HCT116 (cell line): Measurements from ENCODE around the gene XPOT. TPM values are rescaled to one million over a fixed set of nuclear protein-coding genes. Genes with fewer than 3 reads are reported as not detected.

ENCODE experiments used
- ATAC-seq: fragments of 200-7000 bp; cut with Tn5 transposase; 2 replicates; pipeline ENCODE4 v1.9.1; 2020; ENCODE audit warnings: mild to moderate bottlenecking, moderate library complexity
- BruUV-seq: library from RNA; stranded (reverse); fragments of 400-500 nt; replicated peaks from 2 replicates; lab custom pipeline; 2021; lab: Mats Ljungman, UMichigan
- CTCF ChIA-PET: fragments of 300-600 bp; sonication (Branson Sonifier 250); formaldehyde crosslinking; loops from one replicate; lab custom pipeline; 2021; ENCODE audit warnings: antibody characterized with exemption; lab: Charles Lee
- POLR2A ChIA-PET: fragments of 300-600, 350-600 bp; sonication (Branson Sonifier 250); formaldehyde crosslinking; loops from one replicate; lab custom pipeline; 2021; ENCODE audit warnings: antibody characterized with exemption; lab: Charles Lee
- RAD21 ChIA-PET, 2 experiments: fragments of 300-600 bp; sonication (Branson Sonifier 250); formaldehyde crosslinking; loops; one replicate each; lab custom pipeline; 2023; ENCODE audit warnings: low total read pairs in 2 of 2; ENCODE audit not compliant: uncharacterized antibody in 2 of 2, unreplicated experiment in 2 of 2, low non-redundant PET in 1 of 2; lab: Charles Lee
- DNase-seq: peaks from one replicate; pipeline ENCODE4 v3.0.0-alpha.2; 2010; ENCODE audit warnings: low read depth, low spot score
- H2AFZ ChIP-seq: fragments of 200-600 bp; shearing (Covaris generic), sonication (generic); 2 replicates; pipeline ENCODE4 v1.6.1; 2017; ENCODE audit warnings: low read depth, mixed run types, mixed read lengths, antibody characterized with exemption, low read length; ENCODE audit not compliant: poor library complexity, severe bottlenecking
- H3K27ac ChIP-seq: 2 replicates; pipeline ENCODE4 v1.5.1; 2012; ENCODE audit warnings: low read depth, low read length
- H3K27me3 ChIP-seq: fragments of 200-600 bp; sonication (generic); 2 replicates; pipeline ENCODE4 v1.6.1; 2016; ENCODE audit warnings: mixed run types, low read length, mixed read lengths; ENCODE audit not compliant: insufficient read depth
- H3K36me3 ChIP-seq, 2 experiments: fragments of 200-500 bp in 1 of 2; fragments of 200-600 bp in 1 of 2; sonication (Bioruptor generic) in 1 of 2; sonication (generic) in 1 of 2; 2 replicates each; pipeline versions ENCODE4 v1.5.1 to v1.6.1; 2014 to 2016; ENCODE audit warnings: low read length in 2 of 2, inconsistent platforms in 1 of 2, mixed read lengths in 1 of 2, mixed run types in 1 of 2; ENCODE audit not compliant: insufficient read depth in 2 of 2, control insufficient read depth in 1 of 2
- H3K4me1 ChIP-seq, 2 experiments: fragments of 200-600 bp in 1 of 2; sonication (generic) in 1 of 2; 2 replicates each; pipeline versions ENCODE4 v1.5.1 to v1.6.1; 2012 to 2017; ENCODE audit warnings: low read length in 2 of 2, inconsistent platforms in 1 of 2, mild to moderate bottlenecking in 1 of 2, mixed read lengths in 1 of 2, mixed run types in 1 of 2, moderate library complexity in 1 of 2; ENCODE audit not compliant: insufficient read depth in 2 of 2, control insufficient read depth in 1 of 2
- H3K4me2 ChIP-seq: fragments of 200-600 bp; sonication (generic); 2 replicates; pipeline ENCODE4 v1.6.1; 2017; ENCODE audit warnings: mixed run types, low read length, mixed read lengths
- H3K4me3 ChIP-seq, 2 experiments: fragments of 200-600 bp in 1 of 2; sonication (generic) in 1 of 2; replicated peaks in 1 of 2; 2 replicates each; pipeline ENCODE4 v1.5.1; 2011 to 2016; ENCODE audit warnings: low read length in 2 of 2, control low read depth in 1 of 2, low read depth in 1 of 2, mild to moderate bottlenecking in 1 of 2, mixed read lengths in 1 of 2, mixed run types in 1 of 2
- H3K79me2 ChIP-seq: fragments of 200-600 bp; sonication (generic); 2 replicates; pipeline ENCODE4 v1.6.1; 2017; ENCODE audit warnings: mild to moderate bottlenecking, mixed run types, low read length, moderate library complexity, mixed read lengths; ENCODE audit not compliant: insufficient read depth
- H3K9ac ChIP-seq: fragments of 200-600 bp; sonication (generic); 2 replicates; pipeline ENCODE4 v1.6.1; 2016; ENCODE audit warnings: low read length, mixed read lengths
- H3K9me2 ChIP-seq: fragments of 200-600 bp; sonication (generic), shearing (Covaris generic); 2 replicates; pipeline ENCODE4 v1.6.1; 2017; ENCODE audit warnings: mixed run types, mild to moderate bottlenecking, moderate library complexity; ENCODE audit not compliant: insufficient read depth
- H3K9me3 ChIP-seq, 2 experiments: fragments of 200-500 bp in 1 of 2; fragments of 200-600 bp in 1 of 2; sonication (Bioruptor generic) in 1 of 2; sonication (generic) in 1 of 2; 2 replicates each; pipeline ENCODE4 v1.6.1; 2014 to 2017; ENCODE audit warnings: low read length in 2 of 2, mixed read lengths in 2 of 2, inconsistent platforms in 1 of 2, low read depth in 1 of 2, mild to moderate bottlenecking in 1 of 2, mixed run types in 1 of 2, moderate library complexity in 1 of 2; ENCODE audit not compliant: control insufficient read depth in 1 of 2, insufficient read depth in 1 of 2
- H4K20me1 ChIP-seq: fragments of 200-600 bp; sonication (generic), shearing (Covaris generic); 2 replicates; pipeline ENCODE4 v1.6.1; 2017; ENCODE audit warnings: mixed run types, mild to moderate bottlenecking, moderate library complexity; ENCODE audit not compliant: insufficient read depth
- ATF3 ChIP-seq: IDR thresholded peaks from 2 replicates; pipeline ENCODE4 v1.6.1; 2012
- CBX3 ChIP-seq: IDR thresholded peaks from 2 replicates; pipeline ENCODE4 v1.6.1; 2012; ENCODE audit warnings: low read depth
- CEBPB ChIP-seq: IDR thresholded peaks from 2 replicates; pipeline ENCODE4 v1.6.1; 2012; ENCODE audit warnings: low read depth
- CTCF ChIP-seq, 3 experiments: fragments of 200-600 bp in 1 of 3; sonication (generic) in 1 of 3; IDR thresholded peaks in 2 of 3; conservative IDR thresholded peaks in 1 of 3; 2 replicates each; pipeline ENCODE4 v1.5.1; 2012 to 2017; ENCODE audit warnings: low read depth in 2 of 3, low read length in 2 of 3, antibody characterized with exemption in 1 of 3, borderline replicate concordance in 1 of 3, control low read depth in 1 of 3, mild to moderate bottlenecking in 1 of 3, mixed read lengths in 1 of 3, mixed run types in 1 of 3, moderate library complexity in 1 of 3; ENCODE audit not compliant: insufficient read depth in 1 of 3
- EGR1 ChIP-seq: IDR thresholded peaks from 2 replicates; pipeline ENCODE4 v1.6.1; 2012; ENCODE audit warnings: low read depth
- ELF1 ChIP-seq: IDR thresholded peaks from 2 replicates; pipeline ENCODE4 v1.6.1; 2012; ENCODE audit warnings: low read depth, borderline replicate concordance
- EZH2 ChIP-seq: fragments of 200-600 bp; sonication (generic); IDR thresholded peaks from 2 replicates; pipeline ENCODE4 v1.6.1; 2017; ENCODE audit warnings: antibody characterized with exemption, mixed run types
- EZH2phosphoT487 ChIP-seq: fragments of 200-600 bp; IDR thresholded peaks from 2 replicates; pipeline ENCODE4 v1.6.1; 2018; ENCODE audit warnings: antibody characterized with exemption, borderline replicate concordance
- FOSL1 ChIP-seq: IDR thresholded peaks from 2 replicates; pipeline ENCODE4 v1.6.1; 2012; ENCODE audit warnings: low read depth
- JUND ChIP-seq: IDR thresholded peaks from 2 replicates; pipeline ENCODE4 v1.6.1; 2012
- MAX ChIP-seq: IDR thresholded peaks from 2 replicates; pipeline ENCODE4 v1.6.1; 2012
- RAD21 ChIP-seq: IDR thresholded peaks from 2 replicates; pipeline ENCODE4 v1.6.1; 2012; ENCODE audit warnings: low read depth, mild to moderate bottlenecking
- SIN3A ChIP-seq: IDR thresholded peaks from 2 replicates; pipeline ENCODE4 v1.6.1; 2012; ENCODE audit warnings: low read depth
- SP1 ChIP-seq: IDR thresholded peaks from 2 replicates; pipeline ENCODE4 v1.6.1; 2012; ENCODE audit warnings: low read depth
- SRF ChIP-seq: IDR thresholded peaks from 2 replicates; pipeline ENCODE4 v1.6.1; 2012; ENCODE audit warnings: low read depth
- YY1 ChIP-seq: IDR thresholded peaks from 2 replicates; pipeline ENCODE4 v1.6.1; 2011; ENCODE audit warnings: low read length, low read depth, moderate library complexity, mild to moderate bottlenecking; ENCODE audit not compliant: insufficient replicate concordance; ENCODE audit errors: extremely low read depth
- intact Hi-C: fragments of 100-400 bp; cut with micrococcal nuclease; formaldehyde crosslinking; loops from 2 replicates; pipeline ENCODE4 v1.10.0; 2022
- total RNA-seq: library from RNA; stranded (reverse); gene quantifications from one replicate; pipeline ENCODE4 v1.2.1, GENCODE V29; 2021; ENCODE audit not compliant: unreplicated experiment
- TF ChIP-seq, protein P1 (sequence below): IDR thresholded peaks from 2 replicates; pipeline ENCODE4 v1.6.1; 2011; ENCODE audit warnings: mild to moderate bottlenecking, low read length, moderate library complexity; ENCODE audit not compliant: insufficient replicate concordance; ENCODE audit errors: extremely low read depth

XPOT gene
- total RNA-seq, 1 experiment from 2014 or later, result 120 TPM

DNA sequence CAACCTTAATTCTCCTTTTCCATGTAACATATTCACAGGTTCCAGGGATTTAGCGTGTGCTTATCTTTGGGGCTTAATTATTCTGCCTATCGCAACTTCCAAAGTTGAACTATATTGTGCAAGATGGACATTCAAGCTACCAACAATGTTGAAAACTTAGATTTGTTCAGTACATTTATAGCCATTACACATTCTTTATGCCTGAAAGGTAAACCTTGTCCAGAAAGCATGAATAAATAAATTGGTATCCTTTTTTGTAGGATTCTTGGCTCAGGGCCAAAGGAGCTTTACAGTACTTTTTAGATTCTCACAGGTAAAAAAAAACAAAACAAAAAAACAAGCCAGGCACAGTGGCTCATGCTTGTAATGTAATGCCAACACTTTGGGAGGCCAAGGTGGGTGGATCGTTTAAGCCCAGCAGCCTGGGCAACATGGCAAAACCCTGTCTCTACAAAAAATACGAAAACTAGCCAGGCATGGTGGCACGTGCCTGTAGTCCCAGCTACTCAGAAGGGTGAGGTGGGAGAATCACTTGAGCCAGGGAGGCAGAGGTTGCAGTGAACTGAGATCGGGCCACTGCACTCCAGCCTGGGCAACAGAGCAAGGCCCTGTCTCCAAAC lies 16.9 kb upstream of the XPOT start:
- Histone ChIP-seq H2AFZ (no peak overlapping the region), H3K9me3 (no peaks in the 10 kb centered on the region), H3K4me2 (no peak overlapping the region), H3K4me3 (no peak overlapping the region), H3K27ac (no peak overlapping the region), H3K79me2 (no peaks in the 10 kb centered on the region), H3K9ac (no peak overlapping the region), H3K36me3 (no peaks in the 10 kb centered on the region), H3K4me1 (peaks cover 0 to 18% of the 10 kb centered on the region in 2 experiments; a peak in 2 of 4 replicates), H3K9me2 (no peaks in the 10 kb centered on the region), H4K20me1 (no peaks in the 10 kb centered on the region), H3K27me3 (no peaks in the 10 kb centered on the region)
- TF ChIP-seq CEBPB (no peak), ELF1 (no peak), FOSL1 (no peak), EZH2phosphoT487 (no peak), SRF (no peak), CBX3 (no peak), JUND (no peak), EGR1 (no peak), EZH2 (no peak), RAD21 (no peak), MAX (no peak), SP1 (no peak), SIN3A (no peak), YY1 (no peak), ATF3 (no peak), CTCF (IDR thresholded peaks at IDR 0.05 in 2 of 3, conservative IDR thresholded peaks at IDR 0.05 in 1 of 3; ENCODE audit: borderline replicate concordance in 1 of 3, insufficient read depth in 1 of 3, low read depth in 2 of 3, low read length in 2 of 3) (no peak)
- TF ChIP-seq, protein P1, sequence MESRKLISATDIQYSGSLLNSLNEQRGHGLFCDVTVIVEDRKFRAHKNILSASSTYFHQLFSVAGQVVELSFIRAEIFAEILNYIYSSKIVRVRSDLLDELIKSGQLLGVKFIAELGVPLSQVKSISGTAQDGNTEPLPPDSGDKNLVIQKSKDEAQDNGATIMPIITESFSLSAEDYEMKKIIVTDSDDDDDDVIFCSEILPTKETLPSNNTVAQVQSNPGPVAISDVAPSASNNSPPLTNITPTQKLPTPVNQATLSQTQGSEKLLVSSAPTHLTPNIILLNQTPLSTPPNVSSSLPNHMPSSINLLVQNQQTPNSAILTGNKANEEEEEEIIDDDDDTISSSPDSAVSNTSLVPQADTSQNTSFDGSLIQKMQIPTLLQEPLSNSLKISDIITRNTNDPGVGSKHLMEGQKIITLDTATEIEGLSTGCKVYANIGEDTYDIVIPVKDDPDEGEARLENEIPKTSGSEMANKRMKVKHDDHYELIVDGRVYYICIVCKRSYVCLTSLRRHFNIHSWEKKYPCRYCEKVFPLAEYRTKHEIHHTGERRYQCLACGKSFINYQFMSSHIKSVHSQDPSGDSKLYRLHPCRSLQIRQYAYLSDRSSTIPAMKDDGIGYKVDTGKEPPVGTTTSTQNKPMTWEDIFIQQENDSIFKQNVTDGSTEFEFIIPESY, result no peak
- BruUV-seq, result no TSS peak
- POLR2A ChIA-PET, result no interaction called here
- no peak for ATAC-seq
- intact Hi-C loops, result loop anchor here (5.0 kb wide), 1 partner anchor 560 kb away; no protein-coding TSS in a partner anchor
- CTCF ChIA-PET, result no interaction called here
- RAD21 ChIA-PET, result no interaction called here
- no peak for DNase-seq
